Panc1 (cell line): ENCODE results near the gene C9orf78. TPM values are rescaled to one million over a fixed set of nuclear protein-coding genes. Genes with fewer than 3 reads are reported as not detected.

Experiments
- ATAC-seq: fragments of 200-7000 bp; cut with Tn5 transposase; 2 replicates; pipeline ENCODE4 v1.9.1; 2020; ENCODE audit warnings: mild to moderate bottlenecking, moderate library complexity
- BruUV-seq: library from RNA; stranded (reverse); fragments of 400-500 nt; replicated peaks from 2 replicates; lab custom pipeline; 2021; lab: Mats Ljungman, UMichigan
- CTCF ChIA-PET: fragments of 300-600 bp; sonication (Branson Sonifier 250); formaldehyde crosslinking; loops from one replicate; lab custom pipeline; 2022; ENCODE audit warnings: antibody characterized with exemption; lab: Charles Lee
- POLR2A ChIA-PET: fragments of 300-600 bp; sonication (Branson Sonifier 250); formaldehyde crosslinking; loops from one replicate; lab custom pipeline; 2022; ENCODE audit warnings: antibody characterized with exemption; lab: Charles Lee
- DNase-seq: peaks from one replicate; pipeline ENCODE4 v3.0.0-alpha.2; 2010; ENCODE audit warnings: low read depth, low spot score
- H3K27ac ChIP-seq: 2 replicates; pipeline ENCODE4 v1.5.1; 2011; ENCODE audit warnings: mild to moderate bottlenecking, low read length, inconsistent platforms
- H3K27me3 ChIP-seq: fragments of 200-500 bp; sonication (Bioruptor generic); 2 replicates; pipeline ENCODE4 v1.6.0; 2014; ENCODE audit warnings: low read length, inconsistent platforms; ENCODE audit not compliant: control insufficient read depth, insufficient read depth
- H3K36me3 ChIP-seq: fragments of 200-500 bp; sonication (Bioruptor generic); 2 replicates; pipeline ENCODE4 v1.5.1; 2014; ENCODE audit warnings: inconsistent platforms, mild to moderate bottlenecking, low read length, moderate library complexity; ENCODE audit not compliant: control insufficient read depth, insufficient read depth
- H3K4me1 ChIP-seq: 2 replicates; pipeline ENCODE4 v1.5.1; 2011; ENCODE audit warnings: inconsistent platforms, mild to moderate bottlenecking, low read length, moderate library complexity; ENCODE audit not compliant: control insufficient read depth, insufficient read depth
- H3K4me3 ChIP-seq, 2 experiments: 2 replicates each; pipeline ENCODE4 v1.5.1; 2011 to 2012; ENCODE audit warnings: low read depth in 2 of 2, low read length in 2 of 2, mild to moderate bottlenecking in 2 of 2, inconsistent platforms in 1 of 2, moderate library complexity in 1 of 2
- H3K9me3 ChIP-seq: fragments of 200-500 bp; sonication (Bioruptor generic); 2 replicates; pipeline ENCODE4 v1.5.1; 2014; ENCODE audit warnings: low read depth, mild to moderate bottlenecking, inconsistent platforms, low read length, moderate library complexity; ENCODE audit not compliant: control insufficient read depth, insufficient read depth
- POLR2AphosphoS5 ChIP-seq: IDR thresholded peaks from 2 replicates; pipeline ENCODE4 v1.6.1; 2012; ENCODE audit warnings: mild to moderate bottlenecking, low read depth, low read length, moderate library complexity
- SIN3A ChIP-seq: IDR thresholded peaks from 2 replicates; pipeline ENCODE4 v1.6.1; 2012; ENCODE audit warnings: low read depth, mild to moderate bottlenecking, low read length, moderate library complexity, borderline replicate concordance; ENCODE audit not compliant: insufficient read depth
- TCF7L2 ChIP-seq: IDR thresholded peaks from 2 replicates; pipeline ENCODE4 v1.6.1; 2011; ENCODE audit warnings: mild to moderate bottlenecking, low read depth, low read length, inconsistent platforms
- in situ Hi-C: cut with HindIII; loops from 2 replicates; pipeline ENCODE4 v1.10.0; 2016; ENCODE audit warnings: low sequenced_read_pairs, low pct_unique_long_range_greater_than_20kb
- intact Hi-C: fragments of 100-400 bp; cut with micrococcal nuclease; formaldehyde crosslinking; loops from one replicate; pipeline ENCODE4 v1.10.0; 2022; ENCODE audit not compliant: unreplicated experiment
- total RNA-seq: library from RNA; stranded (reverse); gene quantifications from one replicate; pipeline ENCODE4 v1.2.1, GENCODE V29; 2021; ENCODE audit not compliant: unreplicated experiment
- TF ChIP-seq, protein P1 (sequence below): fragments of 450-650 bp; IDR thresholded peaks from 2 replicates; pipeline ENCODE4 v1.5.1; 2017; ENCODE audit warnings: mild to moderate bottlenecking
- TF ChIP-seq, protein P2 (sequence below), 2 experiments: IDR thresholded peaks; 2 replicates each; pipeline ENCODE4 v1.6.1; 2011 to 2012; ENCODE audit warnings: low read depth in 2 of 2, control low read depth in 1 of 2, low read length in 1 of 2, mild to moderate bottlenecking in 1 of 2, moderate library complexity in 1 of 2; ENCODE audit not compliant: insufficient read depth in 1 of 2

The C9orf78 gene
- total RNA-seq, 1 experiment from 2014 or later: 33.6 TPM

DNA sequence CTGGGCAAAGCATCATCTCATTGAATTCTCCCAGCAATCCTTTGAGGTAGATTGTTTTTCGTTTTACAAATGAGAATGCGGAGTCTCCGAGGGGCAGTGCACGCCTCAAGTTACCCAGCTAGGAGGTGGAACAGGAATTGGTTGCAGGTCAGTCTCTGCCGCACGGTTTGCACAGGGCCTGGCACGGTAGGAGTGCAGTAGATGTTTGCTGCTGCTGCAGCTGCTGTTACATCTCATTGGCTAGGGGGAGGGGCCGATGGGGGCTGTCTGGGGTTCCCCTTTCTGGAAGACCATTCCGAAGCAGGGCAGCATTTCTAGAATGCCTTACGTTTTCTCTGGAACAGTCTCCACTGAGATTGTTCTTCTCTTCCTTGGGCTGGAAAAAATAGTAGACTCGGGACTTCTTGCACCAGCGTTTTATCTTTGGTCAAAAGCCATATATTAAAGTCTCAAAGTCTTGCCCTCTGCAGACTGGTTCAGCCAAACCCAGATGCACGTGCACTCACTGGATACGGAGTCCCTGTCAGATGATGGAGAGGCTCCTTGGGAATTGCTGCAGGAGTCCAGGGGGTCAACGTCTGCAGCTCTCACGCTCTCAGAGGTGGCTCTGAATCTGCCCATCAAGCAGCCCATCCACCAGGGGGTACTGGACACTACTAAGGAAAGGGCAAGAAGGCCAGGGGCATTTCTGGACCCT, 1.4 kb upstream of the C9orf78 start:
- peak overlapping the region; percentile 94 to 96 for H3K4me3 ChIP-seq
- H3K27me3 ChIP-seq: no peaks in the 10 kb centered on the region
- POLR2A ChIA-PET: no interaction called here
- peaks cover 8% of the 10 kb centered on the region; the same call in 1 of the 2 replicates for H3K4me1 ChIP-seq
- CTCF ChIA-PET: no interaction called here
- no peak for DNase-seq
- no peak for ATAC-seq
- TF ChIP-seq, protein P1, sequence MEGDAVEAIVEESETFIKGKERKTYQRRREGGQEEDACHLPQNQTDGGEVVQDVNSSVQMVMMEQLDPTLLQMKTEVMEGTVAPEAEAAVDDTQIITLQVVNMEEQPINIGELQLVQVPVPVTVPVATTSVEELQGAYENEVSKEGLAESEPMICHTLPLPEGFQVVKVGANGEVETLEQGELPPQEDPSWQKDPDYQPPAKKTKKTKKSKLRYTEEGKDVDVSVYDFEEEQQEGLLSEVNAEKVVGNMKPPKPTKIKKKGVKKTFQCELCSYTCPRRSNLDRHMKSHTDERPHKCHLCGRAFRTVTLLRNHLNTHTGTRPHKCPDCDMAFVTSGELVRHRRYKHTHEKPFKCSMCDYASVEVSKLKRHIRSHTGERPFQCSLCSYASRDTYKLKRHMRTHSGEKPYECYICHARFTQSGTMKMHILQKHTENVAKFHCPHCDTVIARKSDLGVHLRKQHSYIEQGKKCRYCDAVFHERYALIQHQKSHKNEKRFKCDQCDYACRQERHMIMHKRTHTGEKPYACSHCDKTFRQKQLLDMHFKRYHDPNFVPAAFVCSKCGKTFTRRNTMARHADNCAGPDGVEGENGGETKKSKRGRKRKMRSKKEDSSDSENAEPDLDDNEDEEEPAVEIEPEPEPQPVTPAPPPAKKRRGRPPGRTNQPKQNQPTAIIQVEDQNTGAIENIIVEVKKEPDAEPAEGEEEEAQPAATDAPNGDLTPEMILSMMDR: no peak
- TF ChIP-seq, protein P2, sequence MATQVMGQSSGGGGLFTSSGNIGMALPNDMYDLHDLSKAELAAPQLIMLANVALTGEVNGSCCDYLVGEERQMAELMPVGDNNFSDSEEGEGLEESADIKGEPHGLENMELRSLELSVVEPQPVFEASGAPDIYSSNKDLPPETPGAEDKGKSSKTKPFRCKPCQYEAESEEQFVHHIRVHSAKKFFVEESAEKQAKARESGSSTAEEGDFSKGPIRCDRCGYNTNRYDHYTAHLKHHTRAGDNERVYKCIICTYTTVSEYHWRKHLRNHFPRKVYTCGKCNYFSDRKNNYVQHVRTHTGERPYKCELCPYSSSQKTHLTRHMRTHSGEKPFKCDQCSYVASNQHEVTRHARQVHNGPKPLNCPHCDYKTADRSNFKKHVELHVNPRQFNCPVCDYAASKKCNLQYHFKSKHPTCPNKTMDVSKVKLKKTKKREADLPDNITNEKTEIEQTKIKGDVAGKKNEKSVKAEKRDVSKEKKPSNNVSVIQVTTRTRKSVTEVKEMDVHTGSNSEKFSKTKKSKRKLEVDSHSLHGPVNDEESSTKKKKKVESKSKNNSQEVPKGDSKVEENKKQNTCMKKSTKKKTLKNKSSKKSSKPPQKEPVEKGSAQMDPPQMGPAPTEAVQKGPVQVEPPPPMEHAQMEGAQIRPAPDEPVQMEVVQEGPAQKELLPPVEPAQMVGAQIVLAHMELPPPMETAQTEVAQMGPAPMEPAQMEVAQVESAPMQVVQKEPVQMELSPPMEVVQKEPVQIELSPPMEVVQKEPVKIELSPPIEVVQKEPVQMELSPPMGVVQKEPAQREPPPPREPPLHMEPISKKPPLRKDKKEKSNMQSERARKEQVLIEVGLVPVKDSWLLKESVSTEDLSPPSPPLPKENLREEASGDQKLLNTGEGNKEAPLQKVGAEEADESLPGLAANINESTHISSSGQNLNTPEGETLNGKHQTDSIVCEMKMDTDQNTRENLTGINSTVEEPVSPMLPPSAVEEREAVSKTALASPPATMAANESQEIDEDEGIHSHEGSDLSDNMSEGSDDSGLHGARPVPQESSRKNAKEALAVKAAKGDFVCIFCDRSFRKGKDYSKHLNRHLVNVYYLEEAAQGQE (IDR thresholded peaks at IDR 0.05; ENCODE audit: insufficient read depth in 1 of 2, low read depth in 2 of 2, low read length in 1 of 2): no peak
- TF ChIP-seq POLR2AphosphoS5: no peak
- no peaks in the 10 kb centered on the region for H3K9me3 ChIP-seq
- intact Hi-C loops (no loop called here), in situ Hi-C loops (no loop called here)
- peaks cover 3% of the 10 kb centered on the region for H3K36me3 ChIP-seq
- H3K27ac ChIP-seq: no peak overlapping the region
- BruUV-seq: no TSS peak

DNA sequence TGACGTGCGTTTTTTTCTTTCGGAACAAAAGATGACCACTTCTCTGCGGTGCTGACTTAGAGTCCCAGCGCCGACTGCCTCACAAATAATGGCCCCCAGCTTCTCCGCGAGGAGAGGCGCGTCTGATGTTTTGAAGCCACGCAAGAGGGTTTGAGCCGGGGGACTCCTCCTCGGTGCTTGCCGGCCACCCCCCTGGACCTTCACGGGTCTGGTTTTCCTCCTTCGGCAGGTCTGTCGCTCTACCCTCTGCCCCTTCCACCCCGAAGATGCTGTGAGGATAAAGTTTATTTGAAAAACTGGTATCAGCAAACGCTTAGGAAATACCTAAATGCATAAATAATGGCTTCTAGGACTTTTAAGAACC, 767 bp upstream of the C9orf78 start:
- no peak for ATAC-seq
- Histone ChIP-seq H3K36me3 (peaks cover 3% of the 10 kb centered on the region), H3K27ac (peak overlapping the region; percentile 59), H3K9me3 (no peaks in the 10 kb centered on the region), H3K27me3 (no peaks in the 10 kb centered on the region), H3K4me3 (peak overlapping the region; percentile 94 to 96), H3K4me1 (peaks cover 8% of the 10 kb centered on the region; the same call in 1 of the 2 replicates)
- no TSS peak for BruUV-seq
- TF ChIP-seq, protein P1: no peak
- TF ChIP-seq POLR2AphosphoS5: no peak
- TF ChIP-seq, protein P2 (IDR thresholded peaks at IDR 0.05; ENCODE audit: insufficient read depth in 1 of 2, low read depth in 2 of 2, low read length in 1 of 2): no peak
- TF ChIP-seq TCF7L2: no peak
- no peak for TF ChIP-seq SIN3A
- CTCF ChIA-PET: no interaction called here
- no peak for DNase-seq
- in situ Hi-C loops (no loop called here), intact Hi-C loops (no loop called here)
- POLR2A ChIA-PET: no interaction called here
